HFF-Myc (cell line): ENCODE data around the gene CATSPER1.

Experiments used
- DNase-seq: peaks from one replicate; pipeline ENCODE4 v3.0.0-alpha.2; 2011; ENCODE audit warnings: low read depth; ENCODE audit errors: extremely low read depth
- H3K4me3 ChIP-seq: replicated peaks from 2 replicates; pipeline ENCODE4 v1.5.1; 2011; ENCODE audit warnings: low read depth, mild to moderate bottlenecking, control low read depth, low read length
- TF ChIP-seq, protein P1 (sequence below): IDR thresholded peaks from 2 replicates; pipeline ENCODE4 v1.5.1; 2012; ENCODE audit warnings: mild to moderate bottlenecking, low read depth, low read length, control low read depth; ENCODE audit errors: missing control alignments

Gene CATSPER1

DNA sequence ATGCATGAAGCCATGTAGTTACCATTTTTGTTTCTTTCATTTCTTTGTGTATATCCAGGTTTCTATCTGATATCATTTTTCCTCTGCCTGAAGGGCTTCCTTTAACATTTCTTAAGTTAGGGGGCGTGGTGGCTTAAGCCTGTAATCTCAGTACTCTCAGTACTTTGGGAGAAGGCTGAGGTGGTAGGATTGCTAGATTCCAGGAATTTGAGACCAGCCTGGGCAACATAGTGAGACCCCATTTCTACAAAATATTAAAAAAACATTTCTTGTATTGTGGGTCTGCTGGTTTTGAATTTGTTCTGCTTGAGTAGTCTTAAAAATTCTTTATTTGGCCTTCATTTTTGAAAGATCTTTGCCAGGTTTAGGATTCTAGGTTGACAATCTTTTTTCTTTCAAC, 38.3 kb upstream of the CATSPER1 start:
- H3K4me3 ChIP-seq: no peak overlapping the region
- no peak for DNase-seq
- TF ChIP-seq, protein P1, sequence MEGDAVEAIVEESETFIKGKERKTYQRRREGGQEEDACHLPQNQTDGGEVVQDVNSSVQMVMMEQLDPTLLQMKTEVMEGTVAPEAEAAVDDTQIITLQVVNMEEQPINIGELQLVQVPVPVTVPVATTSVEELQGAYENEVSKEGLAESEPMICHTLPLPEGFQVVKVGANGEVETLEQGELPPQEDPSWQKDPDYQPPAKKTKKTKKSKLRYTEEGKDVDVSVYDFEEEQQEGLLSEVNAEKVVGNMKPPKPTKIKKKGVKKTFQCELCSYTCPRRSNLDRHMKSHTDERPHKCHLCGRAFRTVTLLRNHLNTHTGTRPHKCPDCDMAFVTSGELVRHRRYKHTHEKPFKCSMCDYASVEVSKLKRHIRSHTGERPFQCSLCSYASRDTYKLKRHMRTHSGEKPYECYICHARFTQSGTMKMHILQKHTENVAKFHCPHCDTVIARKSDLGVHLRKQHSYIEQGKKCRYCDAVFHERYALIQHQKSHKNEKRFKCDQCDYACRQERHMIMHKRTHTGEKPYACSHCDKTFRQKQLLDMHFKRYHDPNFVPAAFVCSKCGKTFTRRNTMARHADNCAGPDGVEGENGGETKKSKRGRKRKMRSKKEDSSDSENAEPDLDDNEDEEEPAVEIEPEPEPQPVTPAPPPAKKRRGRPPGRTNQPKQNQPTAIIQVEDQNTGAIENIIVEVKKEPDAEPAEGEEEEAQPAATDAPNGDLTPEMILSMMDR: no peak

DNA sequence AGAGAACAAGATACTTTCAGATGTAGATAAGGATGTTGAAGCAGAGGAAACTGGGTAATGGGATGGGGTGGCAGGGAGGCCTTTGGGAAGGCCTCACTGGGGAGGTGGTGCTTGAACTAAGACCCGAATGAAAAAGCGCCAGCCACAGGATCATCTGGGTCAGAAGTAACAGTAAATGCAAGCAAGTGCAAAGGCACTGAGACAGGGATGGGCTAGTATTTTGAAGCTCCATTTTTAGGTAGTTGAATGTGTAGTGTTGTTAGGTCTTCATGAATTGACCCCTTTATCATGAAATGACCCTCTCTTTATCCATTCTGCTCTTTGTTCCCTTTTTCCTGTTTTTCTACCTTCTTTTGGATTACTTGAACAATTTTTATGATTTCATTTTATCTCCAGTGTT, 37.6 kb upstream of the CATSPER1 start:
- TF ChIP-seq, protein P1: no peak
- DNase-seq: no peak
- no peak overlapping the region for H3K4me3 ChIP-seq

DNA sequence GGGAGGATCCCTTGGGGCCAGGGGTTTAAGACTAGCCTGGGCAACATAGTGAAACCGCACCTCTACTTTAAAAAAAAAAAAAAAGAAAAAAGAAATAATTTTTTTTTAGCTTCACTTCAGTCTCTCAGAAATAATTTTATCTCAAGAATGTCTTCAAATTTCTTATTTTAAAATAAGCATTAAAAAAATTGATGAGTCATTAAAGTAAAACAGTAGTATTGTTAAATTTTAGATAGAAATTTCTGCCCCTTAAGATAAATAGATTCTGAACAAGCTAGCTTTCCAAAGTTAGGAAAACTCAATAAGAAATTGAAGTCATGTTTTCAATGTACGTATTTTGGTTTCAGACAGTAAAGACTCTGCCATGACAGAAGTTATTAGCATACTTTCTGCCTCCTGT, 36.1 kb upstream of the CATSPER1 start:
- DNase-seq: no peak
- TF ChIP-seq, protein P1: no peak
- H3K4me3 ChIP-seq: no peak overlapping the region

DNA sequence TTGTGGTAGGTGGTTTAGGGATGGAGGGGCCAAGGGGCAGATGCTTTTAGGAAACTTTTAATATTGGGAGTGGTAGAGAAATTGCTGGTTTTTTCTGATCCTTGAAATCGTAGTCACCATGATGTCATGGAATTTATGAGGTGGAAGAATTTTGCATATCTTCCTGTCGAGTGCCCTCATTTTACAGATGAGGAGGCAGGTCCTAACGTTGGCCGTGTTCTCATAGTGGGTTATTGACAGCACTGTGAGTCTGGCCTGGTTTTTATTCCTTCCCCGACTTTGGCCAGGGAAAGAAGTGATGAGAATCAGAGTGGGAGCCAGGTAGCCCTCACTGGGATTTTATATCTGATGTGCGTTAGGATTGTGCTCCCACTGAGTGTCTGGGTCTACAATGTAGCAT, 35.0 kb upstream of the CATSPER1 start:
- TF ChIP-seq, protein P1: no peak
- DNase-seq: no peak
- no peak overlapping the region for H3K4me3 ChIP-seq

DNA sequence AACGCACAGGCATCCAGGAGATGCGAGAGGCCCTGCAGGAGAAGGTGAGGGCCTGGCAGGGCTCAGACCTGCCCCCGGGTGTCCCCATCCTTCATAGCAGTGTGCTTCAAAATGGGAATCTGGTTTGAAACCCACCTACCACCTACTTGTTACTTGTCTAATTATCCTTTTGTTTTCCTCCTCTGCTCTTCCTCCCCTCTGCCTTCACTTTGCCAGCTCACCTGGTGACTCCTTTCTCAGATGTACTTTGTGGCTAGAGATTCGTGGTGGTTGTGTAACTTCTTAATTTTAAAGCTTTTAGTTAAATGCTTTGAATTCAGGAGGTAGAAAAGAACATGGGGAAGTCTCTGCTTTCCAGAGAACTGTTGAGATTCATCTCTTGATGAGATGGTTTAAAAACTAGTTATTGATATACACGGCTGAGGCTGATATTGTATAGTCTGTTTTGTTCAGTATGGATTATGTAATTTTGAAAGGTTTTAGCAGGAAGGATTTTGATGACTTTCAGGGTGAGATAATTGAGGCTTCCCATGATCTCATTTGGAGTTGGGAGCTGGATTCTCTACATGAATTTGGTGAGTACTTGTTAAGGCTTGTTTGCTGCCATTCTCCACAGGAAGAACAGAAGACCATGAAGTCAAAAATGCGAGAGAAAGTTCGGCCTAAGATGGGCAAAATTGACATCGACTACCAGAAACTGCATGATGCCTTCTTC, 33.8 kb upstream of the CATSPER1 start:
- TF ChIP-seq, protein P1: no peak
- no peak overlapping the region for H3K4me3 ChIP-seq
- DNase-seq: no peak

DNA sequence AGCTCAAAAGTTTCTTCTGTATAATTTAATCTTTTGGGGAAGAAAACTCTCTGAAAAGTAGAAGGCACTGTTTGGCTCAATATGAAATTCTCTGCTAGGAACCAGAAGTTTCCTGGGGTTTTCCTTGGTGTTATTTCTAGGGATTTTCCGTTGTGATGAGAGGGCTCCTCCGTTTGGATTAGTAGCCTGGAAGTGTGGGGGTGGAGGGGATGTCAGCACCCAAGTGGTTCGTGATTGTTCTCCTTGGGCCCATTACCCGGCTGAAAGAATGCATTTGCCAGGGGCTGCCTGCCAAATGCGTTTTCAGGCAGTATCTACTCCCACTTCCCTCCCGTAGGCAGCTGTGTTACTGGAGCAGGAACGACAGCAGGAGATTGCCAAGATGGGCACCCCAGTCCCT, 30.2 kb upstream of the CATSPER1 start:
- H3K4me3 ChIP-seq: no peak overlapping the region
- TF ChIP-seq, protein P1: no peak

DNA sequence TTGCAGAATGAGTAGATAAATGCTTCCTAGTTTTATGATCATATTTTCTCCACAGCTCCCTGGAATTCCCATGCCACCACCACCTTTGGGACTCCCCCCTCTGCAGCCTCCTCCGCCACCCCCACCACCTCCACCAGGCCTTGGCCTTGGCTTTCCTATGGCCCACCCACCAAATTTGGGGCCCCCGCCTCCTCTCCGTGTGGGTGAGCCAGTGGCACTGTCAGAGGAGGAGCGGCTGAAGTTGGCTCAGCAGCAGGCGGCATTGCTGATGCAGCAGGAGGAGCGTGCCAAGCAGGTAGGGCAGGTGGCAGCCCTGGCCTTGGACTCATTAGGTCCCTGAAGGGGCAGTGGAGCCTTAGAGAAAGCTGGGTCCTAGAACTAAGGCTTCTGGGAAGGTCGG, 28.7 kb upstream of the CATSPER1 start:
- no peak for DNase-seq
- no peak overlapping the region for H3K4me3 ChIP-seq
- TF ChIP-seq, protein P1: no peak

More for the DNA sequence above, 30.2 kb upstream of the CATSPER1 start:
- no peak for DNase-seq
